Measurements from ENCODE around the gene IDI2. TPM values are rescaled to one million over a fixed set of nuclear protein-coding genes. Genes with fewer than 3 reads are reported as not detected.
A peak's percentile ranks its signal among the peaks of the same experiment; 100 is the strongest.

Gene IDI2
- total RNA-seq, 1 donor from 2014 or later: not detected

- no peak overlapping the region for H3K4me3 ChIP-seq (ENCODE audit: low read depth, low read length)
- TF ChIP-seq CTCF (conservative IDR thresholded peaks at IDR 0.05; ENCODE audit: low read depth, low read length): no peak
- DNase-seq (ENCODE audit: low read depth): peak; percentile 44
Observed at GRCh38 chr10:974038-974784, 51.4 kb downstream of the IDI2 start.

- TF ChIP-seq CTCF (conservative IDR thresholded peaks at IDR 0.05; ENCODE audit: low read depth, low read length): no peak
- no peak overlapping the region for H3K4me3 ChIP-seq (ENCODE audit: low read depth, low read length)
- no peak for DNase-seq (ENCODE audit: low read depth)
Observed at GRCh38 chr10:972763-973162, 52.9 kb downstream of the IDI2 start.

GRCh38 chr10:971613-972012 is 54.0 kb downstream of the IDI2 start:
- no peak overlapping the region for H3K4me3 ChIP-seq (ENCODE audit: low read depth, low read length)
- no peak for DNase-seq (ENCODE audit: low read depth)
- no peak for TF ChIP-seq CTCF (conservative IDR thresholded peaks at IDR 0.05; ENCODE audit: low read depth, low read length)

GRCh38 chr10:971150-971542 is 54.5 kb downstream of the IDI2 start:
- DNase-seq (ENCODE audit: low read depth): no peak
- no peak overlapping the region for H3K4me3 ChIP-seq (ENCODE audit: low read depth, low read length)
- TF ChIP-seq CTCF (conservative IDR thresholded peaks at IDR 0.05; ENCODE audit: low read depth, low read length): no peak

DNA sequence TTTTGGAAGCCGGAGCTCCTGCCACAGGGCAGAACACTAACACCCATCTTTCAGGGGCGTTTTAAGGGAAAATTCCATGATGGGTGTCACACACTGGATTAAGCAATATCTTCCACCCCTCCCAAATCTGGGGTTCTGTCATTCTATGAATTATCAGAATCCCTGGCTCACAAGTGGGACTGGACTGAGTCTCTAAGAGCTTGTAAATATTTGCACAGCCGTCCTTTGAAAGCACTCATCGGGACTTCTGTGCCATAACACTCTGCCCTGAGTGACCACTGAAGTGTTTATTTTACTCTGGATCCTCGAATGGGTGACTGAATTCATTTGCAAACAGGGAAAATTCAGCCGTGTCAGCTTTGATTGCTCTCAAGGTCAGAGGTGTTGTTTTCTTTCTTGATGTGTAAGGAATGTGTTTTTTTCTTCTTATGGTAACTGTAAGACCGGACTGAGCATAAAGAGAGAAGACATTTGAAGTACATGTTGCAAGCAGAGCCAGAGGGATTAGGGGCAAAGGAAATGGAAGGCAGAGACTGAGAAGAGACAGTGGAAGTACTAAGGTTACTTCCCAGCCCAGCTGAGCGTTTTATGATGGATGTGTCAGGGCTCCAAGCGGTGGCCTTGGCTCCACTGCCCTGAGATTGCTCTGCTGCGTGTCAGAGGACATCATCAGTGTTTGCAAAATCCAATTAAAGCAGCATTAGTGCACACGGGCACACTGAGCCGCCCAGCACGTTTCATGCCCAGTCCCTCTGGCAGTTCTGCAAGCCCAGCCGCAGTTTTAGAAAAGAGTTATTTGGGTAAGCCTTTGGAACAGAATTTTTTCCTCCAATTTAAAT is 55.1 kb downstream of the IDI2 start:
- H3K4me3 ChIP-seq (ENCODE audit: low read depth, low read length): no peak overlapping the region
- no peak for DNase-seq (ENCODE audit: low read depth)
- no peak for TF ChIP-seq CTCF (conservative IDR thresholded peaks at IDR 0.05; ENCODE audit: low read depth, low read length)

DNA sequence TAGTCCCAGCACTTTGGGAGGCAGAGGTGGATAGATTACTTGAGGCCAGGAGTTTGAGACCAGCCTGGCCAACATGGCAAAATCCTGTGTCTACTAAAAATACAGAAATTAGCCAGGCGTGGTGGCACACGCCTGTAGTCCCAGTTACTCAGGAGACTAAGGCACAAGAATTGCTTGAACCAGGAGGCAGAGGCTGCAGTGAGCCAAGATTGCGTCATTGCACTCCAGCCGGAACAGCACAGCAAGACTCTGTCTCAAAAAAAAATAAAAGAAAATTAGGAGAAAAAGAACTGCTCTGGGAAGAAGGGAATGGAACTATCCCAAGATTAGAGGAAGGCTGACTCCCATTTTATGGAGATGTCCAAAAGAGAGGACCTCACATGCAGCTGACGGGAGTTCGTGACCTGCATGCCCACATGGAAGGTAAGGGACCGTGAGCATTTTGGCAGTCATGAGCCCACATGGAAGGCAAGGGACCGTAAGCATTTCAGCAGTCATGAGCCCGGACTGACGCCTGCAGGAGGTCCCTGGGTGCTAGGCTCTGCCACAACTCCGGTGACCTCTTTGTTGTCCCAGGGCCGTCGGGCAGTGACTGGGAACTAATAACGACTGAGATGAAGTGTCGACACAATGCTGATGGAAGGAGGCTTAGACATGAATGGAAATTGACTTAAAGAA is 56.0 kb downstream of the IDI2 start:
- no peak for DNase-seq (ENCODE audit: low read depth)
- no peak for TF ChIP-seq CTCF (conservative IDR thresholded peaks at IDR 0.05; ENCODE audit: low read depth, low read length)
- no peak overlapping the region for H3K4me3 ChIP-seq (ENCODE audit: low read depth, low read length)

Other genes with a start within 250 kb of the IDI2 start
- 50.6 and 58.4 TPM in 2 replicates for gene LARP4B, start 94.2 kb downstream of the IDI2 start, total RNA-seq
- gene GTPBP4, start 37.4 kb downstream of the IDI2 start, total RNA-seq: 57.9 and 66.5 TPM in 2 replicates
- gene IDI1, start 23.3 kb upstream of the IDI2 start, total RNA-seq: 40.7 and 118 TPM in 2 replicates
- gene WDR37, start 30.5 kb upstream of the IDI2 start, total RNA-seq: 9.8 and 10.6 TPM in 2 replicates

Data from epithelial cell of proximal tubule (primary cell).